ENCODE data around the gene CCDC27.

Gene CCDC27

DNA sequence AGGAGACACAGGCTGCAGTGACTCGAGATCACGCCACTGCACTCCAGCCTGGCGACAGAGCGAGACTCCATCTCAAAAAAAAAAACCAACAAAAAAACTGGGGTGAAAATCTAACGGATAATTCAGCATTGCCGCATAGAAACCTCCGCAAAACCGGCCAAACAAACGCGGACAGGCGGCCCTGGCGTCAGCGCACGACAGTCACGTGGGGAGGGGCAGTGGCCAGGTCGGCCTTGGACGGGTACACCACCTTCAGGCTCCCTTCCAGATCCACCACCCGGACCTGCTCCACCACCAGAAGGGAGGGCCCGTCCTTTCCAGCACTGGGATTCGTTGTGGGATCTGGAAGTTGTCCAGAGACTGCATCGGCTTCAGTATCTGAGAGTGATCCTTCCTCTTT is 28.7 kb downstream of the CCDC27 start:
- TF ChIP-seq, protein P1, sequence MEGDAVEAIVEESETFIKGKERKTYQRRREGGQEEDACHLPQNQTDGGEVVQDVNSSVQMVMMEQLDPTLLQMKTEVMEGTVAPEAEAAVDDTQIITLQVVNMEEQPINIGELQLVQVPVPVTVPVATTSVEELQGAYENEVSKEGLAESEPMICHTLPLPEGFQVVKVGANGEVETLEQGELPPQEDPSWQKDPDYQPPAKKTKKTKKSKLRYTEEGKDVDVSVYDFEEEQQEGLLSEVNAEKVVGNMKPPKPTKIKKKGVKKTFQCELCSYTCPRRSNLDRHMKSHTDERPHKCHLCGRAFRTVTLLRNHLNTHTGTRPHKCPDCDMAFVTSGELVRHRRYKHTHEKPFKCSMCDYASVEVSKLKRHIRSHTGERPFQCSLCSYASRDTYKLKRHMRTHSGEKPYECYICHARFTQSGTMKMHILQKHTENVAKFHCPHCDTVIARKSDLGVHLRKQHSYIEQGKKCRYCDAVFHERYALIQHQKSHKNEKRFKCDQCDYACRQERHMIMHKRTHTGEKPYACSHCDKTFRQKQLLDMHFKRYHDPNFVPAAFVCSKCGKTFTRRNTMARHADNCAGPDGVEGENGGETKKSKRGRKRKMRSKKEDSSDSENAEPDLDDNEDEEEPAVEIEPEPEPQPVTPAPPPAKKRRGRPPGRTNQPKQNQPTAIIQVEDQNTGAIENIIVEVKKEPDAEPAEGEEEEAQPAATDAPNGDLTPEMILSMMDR (IDR thresholded peaks at IDR 0.05): no peak
- Histone ChIP-seq H3K4me3 (no peak overlapping the region), H3K27ac (no peak overlapping the region)
- DNase-seq (ENCODE audit: low spot score): no peak

DNA sequence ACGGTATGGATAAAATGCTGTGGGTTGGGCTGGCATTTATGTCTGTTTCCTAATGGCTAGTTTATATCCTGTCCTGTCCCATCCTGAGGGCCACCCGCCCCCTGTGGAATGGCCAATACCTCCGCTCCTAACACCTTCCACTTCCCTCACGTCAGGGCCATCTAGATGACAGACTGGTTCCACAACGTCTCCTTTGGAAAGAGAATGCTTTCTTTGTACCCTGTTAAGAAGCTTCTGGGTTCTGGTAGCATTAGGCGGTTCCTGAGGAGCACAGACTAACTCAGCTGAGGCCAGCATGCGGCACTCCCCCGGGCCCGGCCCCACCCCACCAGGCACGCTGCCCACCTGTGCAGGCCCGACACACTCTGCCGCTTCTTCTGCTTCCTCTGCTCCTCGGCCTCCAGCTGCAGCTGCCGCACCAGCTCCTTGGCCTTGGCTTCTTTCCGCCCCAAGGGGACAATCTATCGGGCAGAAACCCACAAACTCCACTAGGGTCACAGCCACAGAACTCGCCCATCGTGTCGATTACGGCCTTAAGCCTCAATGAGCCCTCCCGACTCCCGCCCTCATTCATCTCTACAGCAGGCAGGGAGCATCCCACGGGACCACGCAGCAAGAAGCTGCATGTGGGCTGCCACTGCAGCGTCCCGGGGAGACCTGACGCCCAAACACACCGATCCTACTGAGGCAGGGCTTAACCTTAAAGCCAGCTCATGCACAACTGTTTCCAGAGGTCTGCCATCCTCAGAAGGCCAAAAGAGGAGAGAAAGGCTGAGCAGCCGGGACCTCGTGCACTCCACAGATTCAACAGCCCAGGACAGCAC is 31.6 kb downstream of the CCDC27 start:
- TF ChIP-seq, protein P1 (IDR thresholded peaks at IDR 0.05): no peak
- Histone ChIP-seq H3K4me3 (no peak overlapping the region), H3K27ac (no peak overlapping the region)
- DNase-seq (ENCODE audit: low spot score): no peak

DNA sequence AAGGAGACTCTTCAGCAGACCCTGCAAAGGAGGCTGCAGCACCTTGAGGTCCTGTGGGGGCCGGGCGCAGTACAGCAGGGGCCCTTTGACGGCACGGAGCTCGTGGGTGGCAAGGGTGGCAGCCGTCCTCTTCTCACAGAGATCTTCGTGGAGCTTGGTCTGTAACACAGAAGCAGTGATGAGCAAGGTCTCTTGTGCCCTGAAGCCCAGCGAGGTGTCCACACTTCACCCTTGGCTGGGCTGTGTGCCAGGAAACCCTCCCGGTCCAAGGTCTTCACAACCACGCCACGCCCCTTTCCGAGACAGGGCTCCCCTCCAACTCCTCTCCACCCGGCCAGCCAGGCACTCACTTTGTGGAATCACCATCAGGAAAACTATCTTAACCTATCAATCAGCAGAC is 32.8 kb downstream of the CCDC27 start:
- H3K27ac ChIP-seq: no peak overlapping the region
- TF ChIP-seq, protein P1 (IDR thresholded peaks at IDR 0.05): no peak
- H3K4me3 ChIP-seq: no peak overlapping the region
- DNase-seq (ENCODE audit: low spot score): no peak

DNA sequence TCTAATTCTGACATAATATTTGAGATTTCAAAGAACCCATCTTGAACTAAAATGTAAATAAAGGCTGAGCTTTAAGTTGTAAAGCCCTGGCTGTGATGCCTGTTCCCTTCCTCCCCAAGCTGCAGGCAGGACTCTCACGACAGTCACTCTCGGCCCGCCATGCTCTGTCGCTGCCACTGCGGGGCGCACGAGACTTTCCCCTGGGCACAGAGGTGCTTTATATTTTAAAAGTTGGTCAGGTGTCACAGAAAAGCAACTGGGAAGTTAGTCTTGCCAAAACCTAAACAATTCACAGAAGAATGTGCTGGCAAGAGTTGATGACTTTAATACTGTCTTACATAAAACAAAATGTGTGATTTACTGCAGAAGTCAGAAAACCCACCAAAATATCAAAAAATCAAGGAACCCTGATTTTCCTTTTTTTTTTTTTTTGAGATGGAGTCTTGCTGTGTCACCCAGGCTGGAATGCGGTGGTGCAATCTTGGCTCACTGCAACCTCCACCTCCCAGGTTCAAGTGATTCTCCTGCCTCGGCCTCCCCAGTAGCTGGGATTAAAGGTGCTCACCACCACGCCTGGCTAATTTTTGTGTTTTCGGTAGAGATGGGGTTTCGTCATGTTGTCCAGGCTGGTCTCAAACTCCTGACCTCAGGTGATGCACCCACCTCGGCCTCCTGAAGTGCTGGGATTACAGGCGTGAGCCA is 33.4 kb downstream of the CCDC27 start:
- DNase-seq (ENCODE audit: low spot score): no peak
- TF ChIP-seq, protein P1 (IDR thresholded peaks at IDR 0.05): no peak
- Histone ChIP-seq H3K4me3 (no peak overlapping the region), H3K27ac (no peak overlapping the region)

DNA sequence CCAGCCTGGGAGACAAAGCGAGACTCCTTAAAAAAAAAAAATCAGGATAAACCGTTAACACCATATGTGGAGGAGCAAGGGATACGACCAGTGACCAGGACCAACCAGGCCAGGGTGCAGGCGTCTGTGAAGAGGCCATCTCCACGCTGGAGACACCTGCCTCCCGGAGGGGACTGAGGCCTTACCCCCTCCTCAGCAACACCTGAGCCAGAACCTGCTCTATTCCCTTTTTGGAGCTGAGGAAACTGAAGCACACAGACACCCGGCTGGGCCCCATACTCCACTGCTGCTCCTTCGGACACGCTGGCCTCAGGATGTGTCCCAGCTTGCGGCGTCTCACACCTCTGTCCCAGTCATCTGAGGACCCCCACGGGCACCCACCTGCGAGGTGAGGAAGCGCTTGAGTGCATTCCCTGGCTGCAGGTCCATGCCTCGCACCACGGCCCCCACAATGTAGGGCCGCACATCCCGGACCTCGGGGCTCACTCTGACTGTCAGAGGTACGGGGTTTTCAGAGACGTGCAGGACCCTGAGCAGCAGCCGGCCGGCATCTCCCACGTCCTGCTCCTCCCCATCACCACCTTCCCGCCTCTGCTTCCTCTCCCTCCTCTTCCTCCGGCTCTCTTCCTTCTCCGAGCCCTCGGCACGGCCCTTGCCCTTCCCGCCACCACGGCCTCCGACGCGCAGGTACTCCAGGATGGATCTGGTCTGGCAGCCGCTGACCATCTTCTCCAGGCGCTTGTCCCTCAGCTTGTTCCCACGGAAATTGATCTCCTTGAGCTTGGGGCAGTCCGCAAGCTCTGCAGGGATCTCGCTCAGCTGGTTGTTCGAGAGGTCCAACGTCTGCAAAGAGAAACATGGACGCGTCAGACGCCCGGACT is 34.5 kb downstream of the CCDC27 start:
- no peak overlapping the region for H3K27ac ChIP-seq

DNA sequence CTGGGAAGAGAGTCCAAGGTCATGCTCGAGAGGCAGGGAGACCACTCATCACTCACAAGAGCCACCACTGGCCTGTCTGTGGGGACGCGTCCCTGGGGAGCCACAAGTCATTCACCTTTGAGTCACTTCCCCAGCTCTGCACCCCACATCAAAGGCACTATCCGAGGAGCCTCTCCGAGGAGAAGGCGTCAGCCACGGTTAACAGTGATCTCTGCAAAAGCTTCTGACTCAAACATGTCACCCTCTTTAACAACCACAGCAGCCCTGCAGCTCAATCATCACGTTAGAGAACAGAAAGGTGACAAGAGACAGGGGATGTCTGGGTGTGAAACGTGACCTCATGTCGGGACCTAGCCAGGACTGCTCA is 35.1 kb downstream of the CCDC27 start:
- Histone ChIP-seq H3K4me3 (no peak overlapping the region), H3K27ac (no peak overlapping the region)
- TF ChIP-seq, protein P1 (IDR thresholded peaks at IDR 0.05): no peak
- no peak for DNase-seq (ENCODE audit: low spot score)

More for the DNA sequence above, 34.5 kb downstream of the CCDC27 start:
- TF ChIP-seq, protein P1 (IDR thresholded peaks at IDR 0.05): no peak
- no peak for DNase-seq (ENCODE audit: low spot score)
- H3K4me3 ChIP-seq: no peak overlapping the region
